Left lung (tissue), 10 donors: ENCODE results near the gene CTNND2. TPM values are rescaled to one million over a fixed set of nuclear protein-coding genes. Genes with fewer than 3 reads are reported as not detected.

Source experiments
- ATAC-seq: fragments of 200-7000 bp; cut with Tn5 transposase; one replicate; pipeline ENCODE4 v1.9.1; 2020; ENCODE audit warnings: moderate library complexity
- DNase-seq, 4 donors: peaks; one replicate each; pipeline ENCODE4 v3.0.0-alpha.2; 2013 to 2020
- H3K27ac ChIP-seq, 2 donors: fragments of 200-600 bp; sonication (generic) in 1 of 2; one replicate each; pipeline versions ENCODE4 v1.5.0 to v1.8.0; 2020 to 2021
- H3K27me3 ChIP-seq, 2 donors: fragments of 200-600 bp; sonication (generic) in 1 of 2; one replicate each; pipeline versions ENCODE4 v1.5.0 to v1.8.0; 2020 to 2021
- H3K36me3 ChIP-seq, 2 donors: fragments of 200-600 bp; sonication (generic) in 1 of 2; one replicate each; pipeline versions ENCODE4 v1.5.0 to v1.8.0; 2020 to 2021
- H3K4me1 ChIP-seq, 2 donors: fragments of 200-600 bp; one replicate each; pipeline ENCODE4 v1.8.0; 2021
- H3K4me3 ChIP-seq, 2 donors: fragments of 200-600 bp; sonication (generic) in 1 of 2; one replicate each; pipeline versions ENCODE4 v1.5.0 to v1.8.0; 2020 to 2021; ENCODE audit warnings: mild to moderate bottlenecking in 1 of 2
- H3K9me3 ChIP-seq, 2 donors: fragments of 200-600 bp; sonication (generic) in 1 of 2; one replicate each; pipeline versions ENCODE4 v1.5.0 to v1.8.0; 2020 to 2021
- CTCF ChIP-seq, 2 donors: fragments of 200-600 bp; sonication (generic) in 1 of 2; IDR thresholded peaks; one replicate each; pipeline versions ENCODE4 v1.5.0 to v1.8.0; 2021; ENCODE audit warnings: antibody characterized with exemption in 2 of 2
- intact Hi-C, 2 donors: fragments of 100-400 bp; cut with DNase I; formaldehyde crosslinking; loops; one replicate each; pipeline versions ENCODE4 v1.11.2 to v1.14.2; 2022
- polyA plus RNA-seq, 6 donors: library from polyadenylated mRNA; unstranded; fragments of 120-200 nt; gene quantifications; one replicate each; pipeline ENCODE4 v1.2.1, GENCODE V29; 2013; ENCODE audit not compliant: insufficient read length in 6 of 6
- total RNA-seq, 2 donors: library from RNA; stranded (reverse); fragmentation: NEBNext Ultra II Directional; extraction: Animal tissue kit (Norgen Biotek cat#: 25700); gene quantifications; one replicate each; pipeline ENCODE4 v1.2.1, GENCODE V29; 2021
- donor health status: DM: no; HTN: yes; CAD: no.
- donor health status: DM: no; HTN: no; CAD: no.

Gene CTNND2
- total and polyA plus RNA-seq, 8 donors: 1.2 to 4.2 (median 2.2) TPM; not detected in 1

DNA sequence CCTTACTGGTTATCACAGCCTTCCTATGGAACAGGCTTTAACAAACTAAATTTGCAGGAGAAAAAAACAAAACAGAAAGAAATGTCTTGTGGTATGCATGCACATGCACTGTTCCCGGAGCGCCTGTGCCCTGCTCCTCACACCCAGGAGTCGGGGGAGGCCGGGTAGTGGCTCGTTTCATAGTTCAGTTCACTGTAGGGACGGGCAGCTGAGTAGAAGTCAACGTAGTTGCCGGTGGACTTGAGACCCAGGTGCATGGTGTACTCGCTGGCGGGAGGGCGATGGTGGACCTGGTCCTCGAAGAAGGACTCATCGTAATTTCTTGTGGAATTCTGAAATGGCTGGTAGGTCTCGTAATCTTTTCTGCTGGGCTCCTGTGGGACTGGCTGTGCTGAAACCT lies 930.9 kb downstream of the CTNND2 start:
- H3K4me3 ChIP-seq: no peak overlapping the region
- H3K36me3 ChIP-seq: no peaks in the 10 kb centered on the region
- DNase-seq (no peak), ATAC-seq (no peak)
- no peak overlapping the region for H3K27ac ChIP-seq
- H3K9me3 ChIP-seq: no peaks in the 10 kb centered on the region
- H3K27me3 ChIP-seq: no peaks in the 10 kb centered on the region
- TF ChIP-seq CTCF (IDR thresholded peaks at IDR 0.05): no peak
- no peaks in the 10 kb centered on the region for H3K4me1 ChIP-seq
- intact Hi-C loops: no loop called here

DNA sequence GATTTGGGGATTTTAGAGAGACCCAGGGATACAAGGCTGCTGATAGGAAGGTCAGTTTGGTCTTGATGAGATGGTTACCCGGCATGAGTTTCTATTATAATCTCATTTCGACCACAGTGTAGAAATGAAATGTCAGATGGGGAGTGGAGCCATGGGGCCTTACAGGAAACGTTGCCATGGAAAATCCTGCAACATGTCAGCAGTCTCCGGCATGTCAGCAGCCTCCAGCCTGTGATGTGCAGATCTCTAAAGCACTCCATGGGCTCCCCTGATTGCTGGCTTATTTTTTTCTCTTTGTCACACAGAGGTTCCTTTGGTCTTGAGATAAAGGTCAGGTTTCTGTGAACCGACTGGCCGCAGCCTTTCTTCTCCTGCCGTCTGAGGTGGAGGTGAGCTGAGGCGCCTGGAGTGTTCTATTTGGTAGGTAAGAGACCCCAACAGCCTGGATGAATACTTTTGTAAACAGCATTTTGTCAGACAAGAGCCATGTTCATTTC lies 934.5 kb downstream of the CTNND2 start:
- intact Hi-C loops: no loop called here
- Histone ChIP-seq H3K4me1 (no peaks in the 10 kb centered on the region), H3K9me3 (no peaks in the 10 kb centered on the region), H3K4me3 (no peak overlapping the region), H3K27me3 (no peaks in the 10 kb centered on the region), H3K27ac (no peak overlapping the region), H3K36me3 (no peaks in the 10 kb centered on the region)
- ATAC-seq (no peak), DNase-seq (no peak)
- no peak for TF ChIP-seq CTCF (IDR thresholded peaks at IDR 0.05)

- no peak for DNase-seq
Measured at GRCh38 chr5:10964806-10965205, 939.4 kb downstream of the CTNND2 start.

GRCh38 chr5:10958728-10959127 lies 945.5 kb downstream of the CTNND2 start:
- Histone ChIP-seq H3K9me3 (peaks cover 0 to 9% of the 10 kb centered on the region in 2 donors), H3K4me1 (no peaks in the 10 kb centered on the region), H3K36me3 (no peaks in the 10 kb centered on the region), H3K27me3 (no peaks in the 10 kb centered on the region), H3K4me3 (no peak overlapping the region), H3K27ac (no peak overlapping the region)
- intact Hi-C loops: no loop called here
- no peak for TF ChIP-seq CTCF (IDR thresholded peaks at IDR 0.05)
- ATAC-seq (no peak), DNase-seq (no peak)

More at GRCh38 chr5:10964806-10965205, 939.4 kb downstream of the CTNND2 start:
- no peaks in the 10 kb centered on the region for H3K9me3 ChIP-seq
- H3K4me1 ChIP-seq: no peaks in the 10 kb centered on the region
- no peaks in the 10 kb centered on the region for H3K36me3 ChIP-seq
- no peak for ATAC-seq
- intact Hi-C loops: no loop called here
- no peak overlapping the region for H3K27ac ChIP-seq
- no peaks in the 10 kb centered on the region for H3K27me3 ChIP-seq
- no peak for TF ChIP-seq CTCF (IDR thresholded peaks at IDR 0.05)
- H3K4me3 ChIP-seq: no peak overlapping the region

- intact Hi-C loops: no loop called here
- no peak for TF ChIP-seq CTCF (IDR thresholded peaks at IDR 0.05)
- ATAC-seq: no peak
- Histone ChIP-seq H3K4me1 (no peaks in the 10 kb centered on the region), H3K36me3 (no peaks in the 10 kb centered on the region), H3K9me3 (no peaks in the 10 kb centered on the region), H3K4me3 (no peak overlapping the region), H3K27me3 (no peaks in the 10 kb centered on the region), H3K27ac (no peak overlapping the region)
- DNase-seq: no peak
Measured at GRCh38 chr5:10949856-10950630, 954.2 kb downstream of the CTNND2 start.
